DMS114 treated with DMSO at 0.1 percent for 48 hours (cell line): ENCODE measurements around the gene ZMYM1.
"Not testable (repeated sequence)": the region's sequence is repeated elsewhere in the genome, so short reads cannot be mapped to it uniquely, and the experiment has no call there.

Experiments
- DNase-seq: peaks from one replicate; lab custom pipeline; 2025; ENCODE audit not compliant: unreplicated experiment; lab: John Stamatoyannopoulos, UW

ZMYM1 gene

GRCh38 chr1:35079003-35079930 is at the start of gene ZMYM1:
ZMYM1 (plus strand) TSS chr1:35079385; CDS start chr1:35093988, 14,603 bp downstream.
- DNase-seq: peak; percentile 84

- DNase-seq: no peak
Measured at GRCh38 chr1:35029761-35030160, 49.4 kb upstream of the ZMYM1 start.

DNA sequence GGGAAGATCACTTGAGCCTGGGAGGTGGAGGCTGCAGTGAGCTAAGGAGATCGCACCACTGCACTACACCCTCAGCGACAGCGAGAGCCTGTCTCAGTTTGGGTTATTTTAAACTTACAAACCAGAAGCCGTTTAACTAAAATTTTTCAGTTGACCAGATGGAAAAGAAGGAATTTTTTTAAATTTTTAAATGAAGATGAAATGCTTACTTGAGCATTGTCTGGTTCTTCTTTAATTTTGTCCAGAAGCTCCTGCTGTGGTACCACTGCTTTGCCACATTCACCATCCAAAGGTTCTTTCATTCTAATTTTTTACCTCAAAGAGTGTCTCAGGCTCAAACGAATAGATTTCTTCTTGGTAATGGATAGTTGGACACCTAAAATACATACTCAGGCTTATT is 48.8 kb upstream of the ZMYM1 start:
- DNase-seq: no peak

DNA sequence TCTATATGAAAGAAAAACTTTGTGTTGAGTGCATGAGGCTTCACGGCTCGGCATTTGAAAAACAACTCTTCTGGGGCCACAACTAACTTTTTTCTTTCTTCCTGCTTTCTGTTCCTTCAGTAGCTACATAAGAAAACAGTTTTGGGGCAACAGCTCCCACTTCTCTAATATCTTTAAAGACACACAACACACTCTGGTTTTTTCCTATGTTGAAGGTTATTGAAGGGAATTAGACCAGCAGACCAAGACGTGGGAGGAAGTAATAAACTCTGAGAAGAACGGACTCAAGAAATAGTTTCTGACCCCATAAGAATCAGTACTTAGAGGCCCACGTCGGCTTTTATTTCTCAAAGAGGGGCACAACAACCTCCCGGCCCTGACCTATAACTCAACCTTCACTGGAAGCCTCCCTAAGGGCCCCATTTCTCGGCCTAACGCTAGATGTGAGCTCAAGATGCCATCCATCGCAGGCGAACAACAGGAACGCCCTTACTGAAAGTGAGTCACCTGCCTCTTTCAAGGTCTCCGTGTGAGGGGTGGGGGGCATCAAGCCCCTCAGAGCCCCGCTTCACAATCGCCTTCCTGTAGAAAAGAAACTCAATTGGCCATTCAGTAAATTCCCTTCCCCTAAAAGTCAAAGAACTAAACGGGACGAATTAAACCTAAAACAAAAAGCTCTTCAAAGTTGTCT is 48.3 kb upstream of the ZMYM1 start:
- DNase-seq: no peak

GRCh38 chr1:35032384-35032739 is 46.8 kb upstream of the ZMYM1 start:
- DNase-seq: no peak

DNA sequence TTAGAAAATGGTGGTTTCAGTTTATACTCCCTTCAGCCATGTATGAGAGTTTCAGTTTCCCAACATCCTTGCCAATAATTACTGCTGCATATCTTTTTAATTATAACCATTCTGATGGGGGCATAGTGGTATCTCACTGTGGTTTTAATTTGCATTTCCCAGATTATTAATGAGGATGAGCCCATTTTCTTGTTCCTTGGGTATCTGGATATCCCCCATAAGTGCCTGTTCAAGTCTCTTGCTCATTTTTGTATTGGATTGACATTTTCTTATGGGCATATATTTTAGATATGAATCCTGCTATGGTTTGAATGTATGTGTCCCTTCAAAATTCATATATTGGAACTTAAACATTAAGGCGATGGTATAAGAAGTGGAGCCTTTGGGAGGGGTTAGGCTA is 45.8 kb upstream of the ZMYM1 start:
- no peak for DNase-seq

DNA sequence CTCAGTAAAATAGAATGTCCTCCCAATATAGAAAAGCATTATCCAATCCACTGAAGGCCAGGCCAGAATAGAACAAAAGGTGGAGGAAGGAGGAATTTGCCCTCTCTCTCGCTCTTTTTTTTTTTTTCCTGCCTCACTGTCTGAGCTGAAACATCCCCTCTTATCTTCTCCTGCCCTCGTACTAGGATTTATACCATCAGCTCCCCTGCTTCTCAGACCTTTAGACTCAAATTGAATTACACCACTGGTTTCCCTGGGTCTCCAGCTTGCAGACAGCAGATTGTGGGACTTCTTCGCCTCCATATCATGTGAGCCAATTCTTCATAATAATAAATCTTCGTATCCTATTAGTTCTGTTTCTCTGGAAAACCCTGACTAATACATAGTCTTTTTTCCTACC is 42.6 kb upstream of the ZMYM1 start:
- DNase-seq: no peak

- no peak for DNase-seq
Measured at GRCh38 chr1:35037206-35037605, 42.0 kb upstream of the ZMYM1 start.

- DNase-seq: no peak
Measured at GRCh38 chr1:35038723-35039122, 40.5 kb upstream of the ZMYM1 start.

- DNase-seq: no peak
Measured at GRCh38 chr1:35043498-35043897, 35.7 kb upstream of the ZMYM1 start.

DNA sequence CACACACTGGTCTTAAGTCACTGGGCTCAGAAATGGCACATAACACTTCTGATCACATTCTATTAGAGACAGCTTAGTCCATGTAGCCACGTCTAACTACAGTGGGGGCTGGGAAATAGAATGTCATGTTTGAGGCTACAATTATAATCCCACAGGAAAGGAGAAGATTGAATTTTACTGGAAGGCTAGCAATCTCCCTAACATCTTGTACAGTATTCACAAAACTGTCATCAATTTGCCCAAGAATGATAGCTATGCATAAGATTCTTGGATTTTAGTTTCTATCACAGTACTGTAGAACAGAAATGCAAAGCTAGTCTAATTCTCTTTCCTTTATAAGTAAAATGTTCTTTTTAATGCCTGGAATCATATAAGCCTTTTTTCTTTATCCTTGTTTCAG is 34.8 kb upstream of the ZMYM1 start:
- no peak for DNase-seq

DNA sequence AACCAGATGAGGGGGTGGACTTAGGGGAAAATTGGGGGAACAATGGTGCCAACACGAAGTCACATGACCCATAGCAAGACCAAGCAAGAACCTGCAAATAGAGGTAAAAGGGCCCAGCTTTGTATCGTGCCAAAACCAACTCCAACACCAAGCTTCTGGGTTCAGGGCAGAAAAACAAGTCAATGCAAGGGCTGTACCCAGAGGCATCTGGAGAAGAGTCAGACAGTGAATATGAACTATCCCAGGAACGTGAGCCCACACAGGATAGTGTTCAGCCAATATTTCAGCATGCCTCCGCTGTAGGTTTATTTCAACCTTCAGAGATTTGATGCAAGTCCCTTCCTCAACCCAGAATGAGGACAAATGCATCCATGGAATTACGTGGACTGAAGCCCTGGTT is 32.5 kb upstream of the ZMYM1 start:
- DNase-seq: no peak

DNA sequence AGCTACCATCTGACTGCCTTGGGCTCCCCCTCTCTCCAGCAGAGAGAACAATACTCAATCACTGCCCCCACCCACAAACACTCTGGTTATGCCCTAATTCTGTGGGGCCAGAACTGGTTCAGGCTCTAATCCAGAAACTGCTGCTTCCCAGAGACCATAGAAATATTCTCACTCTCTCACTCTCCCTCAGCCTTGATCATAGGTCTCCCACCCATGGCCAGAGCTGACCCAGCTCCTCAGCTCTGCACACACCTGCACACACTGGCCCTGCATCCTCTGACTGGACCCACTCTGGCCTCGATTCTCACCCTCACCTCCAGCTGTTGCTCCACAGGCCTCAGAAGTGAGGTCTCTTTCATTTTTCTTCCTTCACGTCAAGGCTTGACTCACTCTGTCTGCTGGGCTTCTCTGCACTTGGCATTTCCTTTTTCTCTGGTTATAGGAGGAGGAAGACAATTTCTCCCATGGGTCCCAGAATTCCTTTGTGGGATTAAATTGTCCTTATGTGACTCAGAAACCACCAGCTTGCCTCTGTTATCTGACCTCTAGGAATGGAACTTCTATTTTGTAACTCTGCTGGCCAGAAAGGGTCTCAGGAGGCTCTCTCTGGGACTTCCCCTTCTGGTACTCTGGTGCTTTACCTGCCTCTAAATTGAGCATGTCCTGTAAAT is 31.9 kb upstream of the ZMYM1 start:
- DNase-seq: no peak

- DNase-seq: no peak
Measured at GRCh38 chr1:35049116-35049515, 30.1 kb upstream of the ZMYM1 start.

DNA sequence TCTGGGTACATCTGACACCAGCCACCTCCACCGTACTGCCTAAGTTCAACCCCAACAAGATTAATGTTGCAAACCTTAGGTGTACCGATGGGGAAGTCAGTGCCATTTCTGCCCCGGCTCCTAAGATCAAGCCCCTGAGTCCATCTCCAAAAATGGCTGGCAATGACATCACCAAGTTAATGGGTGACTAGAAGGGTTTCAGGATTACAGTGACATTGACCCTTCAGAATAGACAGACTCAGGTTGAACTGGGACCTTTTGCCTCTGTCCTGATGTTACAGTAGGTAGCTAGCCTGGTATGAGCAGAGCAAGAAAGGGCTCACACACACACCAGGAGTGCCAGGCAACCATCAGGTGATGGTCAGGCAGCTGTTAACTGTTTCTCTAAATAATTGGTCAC is 25.8 kb upstream of the ZMYM1 start:
- no peak for DNase-seq

DNA sequence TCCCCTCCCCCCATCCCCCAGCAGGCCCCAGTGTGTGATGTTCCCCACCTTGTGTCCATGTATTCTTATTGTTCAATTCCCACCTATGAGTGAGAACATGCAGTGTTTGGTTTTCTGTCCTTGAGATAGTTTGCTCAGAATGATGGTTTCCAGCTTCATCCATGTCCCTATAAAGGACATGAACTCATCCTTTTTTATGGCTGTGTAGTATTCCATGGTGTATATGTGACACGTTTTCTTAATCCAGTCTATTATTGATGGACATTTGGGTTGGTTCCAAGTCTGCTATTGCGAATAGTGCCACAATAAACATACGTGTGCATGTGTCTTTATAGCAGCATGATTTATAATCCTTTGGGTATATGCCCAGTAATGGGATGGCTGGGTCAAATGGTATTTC is 24.9 kb upstream of the ZMYM1 start:
- not testable (repeated sequence) for DNase-seq

GRCh38 chr1:35058321-35058720 is 20.9 kb upstream of the ZMYM1 start:
- not testable (repeated sequence) for DNase-seq

DNA sequence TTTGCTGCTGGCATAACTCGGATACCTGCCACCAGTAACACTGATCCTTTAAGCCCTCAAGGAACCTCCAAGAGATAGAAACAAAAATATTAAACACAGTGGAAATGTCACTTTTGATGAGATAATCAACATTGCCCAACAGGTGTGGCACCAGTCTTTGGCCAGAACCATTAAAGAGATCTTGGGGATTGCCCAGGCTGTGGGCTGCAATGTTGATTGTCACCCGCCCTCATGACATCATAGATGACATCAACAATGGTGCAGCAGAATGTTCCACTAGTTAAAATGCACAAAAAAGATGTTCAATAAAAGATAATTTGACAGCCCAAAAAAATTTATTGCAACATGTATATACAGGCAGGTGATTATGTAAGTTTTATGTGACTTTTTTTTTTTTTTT is 20.2 kb upstream of the ZMYM1 start:
- no peak for DNase-seq

GRCh38 chr1:35062518-35063196 is 16.5 kb upstream of the ZMYM1 start:
- no peak for DNase-seq

- no peak for DNase-seq
Measured at GRCh38 chr1:35064265-35064664, 14.9 kb upstream of the ZMYM1 start.

GRCh38 chr1:35069746-35070145 is 9.4 kb upstream of the ZMYM1 start:
- DNase-seq: no peak
